Measurements from ENCODE around the gene CDPF1.
"Not testable (repeated sequence)": the region's sequence is repeated elsewhere in the genome, so short reads cannot be mapped to it uniquely, and the experiment has no call there.

CDPF1 gene

DNA sequence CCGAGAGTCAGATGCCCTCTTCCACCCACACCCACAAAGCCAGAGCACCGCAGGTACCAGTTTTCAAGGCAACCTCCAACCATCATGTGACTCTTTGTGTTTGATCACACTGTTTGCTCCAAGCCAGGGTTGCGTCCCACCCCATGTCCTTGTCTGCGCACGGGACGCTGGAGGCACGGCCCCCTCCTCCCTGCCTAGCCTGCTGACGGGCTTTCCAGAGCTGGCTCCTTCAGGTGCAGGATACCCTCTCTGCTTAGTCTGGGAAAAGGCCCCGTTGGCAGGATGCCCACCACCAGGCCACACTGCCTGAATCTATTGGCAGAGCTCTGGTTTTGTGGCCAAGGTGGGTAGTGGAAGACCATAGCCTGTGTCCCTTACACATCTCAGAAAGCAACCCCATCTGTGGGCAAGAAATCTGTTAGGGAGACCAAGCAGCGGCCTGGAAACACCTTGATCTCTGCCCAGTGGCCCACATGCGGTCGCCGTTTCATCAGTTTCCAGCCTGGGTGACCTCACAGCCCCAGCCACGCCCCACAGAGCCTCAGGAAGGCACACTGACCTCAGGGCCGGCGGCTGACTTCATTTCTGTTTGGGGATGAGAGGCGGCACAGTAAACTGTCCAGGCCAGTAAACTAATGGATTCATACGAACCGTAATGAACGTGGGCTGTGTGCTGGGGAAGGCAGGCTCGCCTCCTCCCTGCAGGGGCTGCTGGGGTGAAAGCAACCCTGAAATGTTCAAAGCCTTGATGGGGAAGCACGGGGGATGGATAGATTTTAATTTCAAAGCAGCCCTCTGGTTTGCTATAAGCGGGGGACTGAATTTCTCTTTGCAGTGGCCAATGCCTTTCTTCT lies 25.8 kb downstream of the CDPF1 start:
- FAIRE-seq: no peak

DNA sequence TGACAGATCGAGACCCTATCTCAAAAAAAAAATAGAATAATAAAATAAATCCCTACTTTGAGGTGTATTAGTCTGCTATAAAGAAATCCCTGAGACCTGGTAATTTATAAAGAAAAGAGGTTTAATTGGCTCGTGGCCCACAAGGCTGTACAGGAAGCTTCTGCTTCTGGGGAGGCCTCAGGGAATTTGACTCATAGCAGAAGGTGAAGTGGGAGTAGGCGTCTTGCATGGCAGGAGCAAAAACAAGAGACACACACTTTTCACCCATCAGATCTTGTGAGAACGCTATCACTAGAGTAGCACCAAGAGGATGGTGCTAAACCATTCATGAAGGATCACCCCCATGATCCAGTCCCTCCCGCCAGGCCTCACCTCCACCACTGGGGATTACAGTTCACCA lies 29.2 kb downstream of the CDPF1 start:
- no peak for FAIRE-seq

DNA sequence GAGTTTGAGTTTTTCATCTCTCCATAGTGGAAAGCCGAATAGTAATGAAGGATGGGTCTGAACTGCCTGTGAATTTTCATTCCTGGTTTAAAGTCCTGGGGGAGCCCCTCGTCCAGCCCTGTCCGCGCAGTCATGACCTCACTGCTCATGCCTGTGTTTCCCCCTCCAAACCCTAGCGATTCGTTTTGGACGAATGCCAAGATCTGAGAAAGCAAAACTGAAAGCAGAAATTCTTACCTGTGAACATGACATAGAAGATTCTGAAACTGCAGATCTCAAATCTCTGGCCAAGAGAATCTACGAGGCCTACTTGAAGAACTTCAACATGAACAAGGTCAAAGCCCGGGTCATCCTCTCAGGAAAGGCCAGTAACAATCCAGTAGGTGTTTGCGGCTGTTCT lies 30.5 kb downstream of the CDPF1 start:
- FAIRE-seq: no peak

DNA sequence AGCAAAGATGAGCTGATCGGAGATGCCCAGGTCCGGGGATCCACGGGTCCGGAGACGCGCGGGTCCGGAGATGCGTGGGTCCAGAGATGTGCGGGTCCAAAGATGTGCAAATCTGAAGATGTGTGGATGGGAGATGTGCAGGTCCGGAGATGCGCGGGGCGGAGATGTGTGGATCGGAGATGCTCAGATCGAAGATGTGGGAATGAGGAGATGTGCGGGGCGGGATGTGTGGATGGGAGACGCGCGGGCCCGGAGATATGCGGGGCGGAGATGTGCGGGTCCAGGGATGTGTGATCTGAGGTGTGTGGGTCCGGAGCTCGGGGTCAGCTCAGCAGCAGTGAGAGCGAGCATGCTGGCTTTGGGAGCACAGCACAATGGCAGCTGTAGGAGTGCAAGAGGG lies 35.5 kb downstream of the CDPF1 start:
- FAIRE-seq: no peak

DNA sequence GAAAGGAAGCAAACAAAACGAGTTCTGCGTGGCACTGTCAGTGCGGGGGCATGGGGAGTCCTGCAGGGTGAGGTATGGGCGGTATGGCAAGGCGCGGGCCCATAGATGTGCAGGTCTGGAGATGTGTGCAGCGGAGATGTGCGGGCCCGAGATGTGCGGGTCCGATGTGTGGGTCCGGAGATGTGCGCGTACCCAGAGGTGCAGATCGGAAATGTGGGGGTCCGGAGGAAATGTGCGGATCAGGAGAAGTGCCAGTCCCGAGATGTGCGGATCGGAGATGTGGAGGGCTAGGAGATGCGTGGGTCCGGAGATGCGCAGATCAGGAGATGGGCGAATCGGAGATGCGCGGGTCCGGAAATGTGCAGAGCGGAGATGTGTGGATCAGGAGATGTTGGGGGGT lies 35.9 kb downstream of the CDPF1 start:
- FAIRE-seq: no peak

DNA sequence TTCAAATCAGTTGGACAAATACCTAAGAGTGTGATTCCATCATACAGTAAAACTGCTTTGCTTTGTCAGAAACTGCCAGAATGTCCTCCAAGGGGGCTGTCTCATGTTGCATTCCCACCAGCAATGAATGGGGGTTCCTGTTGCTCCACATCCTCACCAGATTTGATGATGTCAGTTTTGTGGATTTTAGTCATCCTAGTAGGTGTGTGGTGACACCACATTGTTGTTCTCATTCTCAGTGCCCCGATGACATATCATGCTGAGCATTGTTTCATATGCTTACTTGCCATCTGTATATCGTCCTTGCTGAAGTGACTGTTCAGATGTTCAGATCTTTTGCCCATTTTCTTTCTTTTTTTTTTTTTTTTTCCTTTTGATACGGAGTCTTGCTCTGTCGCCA lies 37.0 kb downstream of the CDPF1 start:
- no peak for FAIRE-seq

DNA sequence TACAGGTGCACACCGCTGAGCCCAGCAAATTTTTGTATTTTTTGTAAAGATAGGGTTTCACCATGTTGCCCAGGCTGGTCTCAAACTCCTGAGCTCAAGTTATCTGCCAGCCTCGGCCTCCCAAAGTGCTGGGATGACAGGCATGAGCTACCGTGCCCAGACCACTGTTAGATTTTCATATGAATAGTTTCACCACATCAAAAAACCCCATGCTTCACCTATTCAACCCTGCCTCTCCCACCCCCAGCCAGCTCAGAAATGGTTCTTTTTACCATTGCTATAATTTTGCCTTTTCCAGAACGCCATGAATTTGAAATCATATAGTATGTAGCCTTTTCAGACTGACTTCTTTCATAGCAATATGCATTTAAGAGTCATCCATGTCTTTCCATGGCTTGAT lies 37.9 kb downstream of the CDPF1 start:
- no peak for FAIRE-seq

DNA sequence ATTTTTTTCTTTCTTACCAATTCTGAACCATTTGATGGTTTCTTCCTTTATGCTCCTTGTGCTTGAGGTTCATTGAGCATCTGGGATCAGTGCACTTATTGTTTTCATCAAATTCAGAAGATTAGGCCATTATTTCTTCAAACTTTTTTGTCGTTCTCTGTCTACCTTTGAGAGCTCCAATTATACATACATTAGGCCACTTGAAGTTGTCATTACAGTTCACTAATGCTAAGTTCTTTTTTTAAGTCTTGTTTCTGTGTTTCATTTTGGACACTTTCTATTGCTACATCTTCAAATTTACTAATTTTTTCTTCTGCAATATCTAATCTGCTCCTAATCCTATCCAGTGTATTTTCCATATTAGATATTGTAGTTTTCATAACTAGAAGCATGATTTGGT lies 40.8 kb downstream of the CDPF1 start:
- no peak for FAIRE-seq

DNA sequence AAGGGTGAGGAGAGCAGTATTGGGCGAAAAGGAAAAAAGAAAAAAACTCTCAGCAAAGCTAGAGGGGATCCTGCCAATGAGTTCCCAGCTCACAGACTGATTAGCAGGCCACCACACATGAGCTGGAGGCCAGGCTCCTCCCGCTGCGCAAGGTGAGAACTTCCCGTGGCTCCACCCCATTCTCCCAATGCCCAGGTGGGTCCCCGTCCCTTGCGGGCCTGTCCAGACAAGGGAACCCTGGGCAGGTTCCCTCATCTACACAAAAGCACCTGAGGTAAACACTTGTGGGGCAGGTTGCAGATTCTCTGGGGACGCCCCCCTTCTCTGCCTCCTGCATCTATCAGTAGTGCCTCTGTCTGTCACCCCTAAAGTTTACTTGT lies 46.5 kb downstream of the CDPF1 start:
- no peak for FAIRE-seq

DNA sequence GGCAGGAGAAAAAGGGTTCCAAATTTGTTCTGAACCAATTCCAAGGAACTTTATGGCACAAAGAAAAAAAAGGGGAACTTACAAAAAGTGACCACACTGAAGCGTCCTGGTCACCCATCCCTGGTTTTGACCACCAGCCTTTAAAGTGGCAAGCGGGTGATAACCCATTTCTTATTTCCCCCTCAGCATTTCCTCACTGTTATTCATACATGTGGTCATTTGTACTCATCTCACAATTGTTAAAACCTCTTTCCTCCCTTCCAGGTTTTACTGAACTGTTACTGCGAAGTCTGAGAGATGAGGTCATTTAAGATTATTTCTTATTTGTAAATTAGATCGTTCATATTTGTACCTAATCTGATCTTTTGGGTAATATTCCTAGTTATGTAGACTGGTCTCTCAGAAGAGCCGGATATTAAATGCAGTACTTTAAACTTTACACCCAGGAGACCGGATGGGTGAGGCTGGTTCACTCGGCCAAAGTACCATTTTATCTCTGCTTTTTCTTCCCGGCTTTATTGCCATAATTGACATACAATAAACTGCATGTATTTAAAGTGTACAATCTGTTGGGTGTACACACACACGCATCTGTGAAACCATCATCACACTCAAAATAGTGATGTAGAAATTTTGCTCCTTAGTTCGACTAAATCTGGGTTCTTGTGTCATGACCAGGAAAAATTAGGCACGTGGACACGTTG lies 47.0 kb downstream of the CDPF1 start:
- peak; percentile 73 for FAIRE-seq

DNA sequence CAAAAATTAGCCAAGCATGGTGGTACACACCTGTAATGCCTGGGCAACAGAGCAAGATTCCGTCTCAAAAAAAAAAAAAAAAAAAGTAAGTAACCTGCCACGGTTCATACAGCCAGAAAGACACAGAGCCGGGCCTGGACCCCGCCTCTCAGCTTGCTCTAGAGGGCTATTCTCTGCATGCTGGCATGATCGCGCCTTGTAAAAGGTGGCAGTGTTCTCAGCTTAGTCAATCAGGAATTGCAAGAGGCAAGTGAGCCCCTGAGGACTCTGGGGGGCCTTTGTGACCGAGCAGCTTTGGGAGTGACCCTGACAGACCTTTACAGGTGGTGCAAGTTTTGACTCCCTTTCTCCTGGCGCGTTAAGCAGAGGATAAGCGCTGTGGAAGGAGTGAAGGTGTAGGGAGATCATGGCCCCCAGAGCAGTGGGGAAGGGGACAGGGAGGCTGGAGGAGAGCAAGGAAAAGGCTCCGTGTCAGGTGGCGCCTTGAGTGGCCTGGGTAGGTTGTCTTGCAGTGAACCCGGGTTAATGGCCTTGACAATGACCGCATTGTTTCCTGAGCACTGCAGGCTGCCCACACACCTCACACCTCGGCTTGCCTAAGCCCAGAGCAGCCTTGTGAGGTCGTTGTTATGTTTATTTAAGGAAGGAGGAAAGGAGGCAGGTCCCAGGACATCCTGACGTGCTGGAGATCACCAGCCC lies 48.9 kb downstream of the CDPF1 start:
- FAIRE-seq: no peak

DNA sequence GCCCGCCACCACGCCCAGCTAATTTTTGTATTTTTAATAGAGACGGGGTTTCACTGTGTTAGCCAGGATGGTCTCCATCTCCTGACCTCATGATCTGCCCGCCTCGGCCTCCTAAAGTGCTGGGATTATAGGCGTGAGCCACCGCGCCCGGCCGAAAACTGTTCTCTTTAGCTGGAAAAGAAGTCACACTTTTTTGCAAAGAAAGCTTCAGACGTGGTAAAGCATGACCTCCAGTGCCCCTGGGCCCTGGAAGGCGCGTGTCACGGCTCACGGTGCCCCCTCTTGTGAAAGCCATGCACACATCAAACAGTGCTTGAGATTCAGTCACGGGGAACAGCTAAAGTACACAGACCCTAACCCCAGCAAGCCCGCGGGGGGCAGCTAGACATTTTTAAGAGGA lies 51.3 kb downstream of the CDPF1 start:
- not testable (repeated sequence) for FAIRE-seq

DNA sequence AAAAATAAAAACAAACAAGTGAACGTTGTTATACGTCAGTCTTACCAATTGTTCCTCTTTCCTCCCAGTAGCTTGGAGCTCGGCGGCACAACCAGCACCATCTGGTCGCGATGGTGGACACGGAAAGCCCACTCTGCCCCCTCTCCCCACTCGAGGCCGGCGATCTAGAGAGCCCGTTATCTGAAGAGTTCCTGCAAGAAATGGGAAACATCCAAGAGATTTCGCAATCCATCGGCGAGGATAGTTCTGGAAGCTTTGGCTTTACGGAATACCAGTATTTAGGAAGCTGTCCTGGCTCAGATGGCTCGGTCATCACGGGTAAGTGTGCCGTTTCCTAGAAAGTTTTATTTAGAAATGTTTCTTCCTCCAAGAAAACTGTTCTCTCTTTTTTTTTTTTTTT lies 51.8 kb downstream of the CDPF1 start:
- no peak for FAIRE-seq

DNA sequence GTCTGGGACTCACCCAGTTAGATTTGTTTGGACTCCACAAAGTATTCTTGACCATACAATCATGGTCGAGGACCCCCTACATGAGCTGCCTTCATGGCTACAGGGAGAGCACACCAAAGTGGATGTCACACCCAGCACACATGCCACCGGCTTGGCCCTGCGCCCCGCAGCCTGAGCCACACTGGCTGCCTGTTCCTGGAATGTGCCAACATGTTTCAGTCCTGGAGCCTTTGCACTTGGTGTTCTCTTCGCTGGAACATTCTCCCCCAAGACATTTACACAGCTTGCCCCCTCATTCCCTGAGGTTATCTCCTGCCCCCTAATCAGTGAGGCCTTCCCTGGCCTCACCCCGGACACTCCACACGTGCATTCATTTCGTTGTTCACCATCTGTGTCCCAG lies 53.8 kb downstream of the CDPF1 start:
- FAIRE-seq: no peak

DNA sequence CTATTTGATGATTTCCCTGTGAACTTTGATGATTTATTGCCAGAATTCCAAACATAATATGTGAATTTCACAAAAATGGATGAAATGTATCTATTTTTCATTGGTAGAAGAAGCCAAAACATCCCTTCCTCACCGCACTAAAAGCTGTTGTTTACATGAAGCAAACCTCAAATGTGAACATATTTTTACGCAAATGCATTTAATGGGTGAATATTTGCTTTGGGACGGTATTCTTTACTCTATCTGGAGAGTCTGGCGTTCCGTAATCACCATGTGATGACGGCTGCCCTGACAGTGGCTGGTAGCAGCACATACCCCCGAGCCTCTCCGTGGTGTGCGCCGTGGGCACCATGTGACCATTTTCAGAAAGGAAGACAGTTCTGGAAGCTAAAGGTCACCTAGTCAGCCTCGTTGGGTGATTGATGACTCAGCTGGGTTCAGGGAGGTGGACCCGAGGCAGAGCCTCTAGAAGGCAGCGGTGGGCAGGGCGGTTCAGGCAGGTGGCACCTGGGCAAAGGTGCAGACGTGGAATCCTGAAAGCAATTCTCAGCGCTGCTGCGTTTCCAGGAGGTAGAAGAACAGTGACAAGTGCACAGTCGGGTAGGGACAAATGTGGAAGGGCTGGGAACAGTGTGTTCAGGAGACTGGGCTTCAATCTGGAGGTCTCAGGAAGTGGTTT lies 54.5 kb downstream of the CDPF1 start:
- FAIRE-seq: no peak

All from colon (tissue), 2 donors.